Measurements from ENCODE around the gene LHPP. TPM values are rescaled to one million over a fixed set of nuclear protein-coding genes. Genes with fewer than 3 reads are reported as not detected.

Gene LHPP
- total RNA-seq, 1 donor from 2014 or later = 4.2 TPM

- Mint-ChIP-seq H3K4me1 (ENCODE audit: unreplicated experiment) (peaks cover 18% of the 10 kb centered on the region), H3K27ac (ENCODE audit: unreplicated experiment) (no peak overlapping the region), H3K27me3 (ENCODE audit: unreplicated experiment) (peaks cover 3% of the 10 kb centered on the region), H3K4me3 (ENCODE audit: unreplicated experiment) (peak overlapping the region; percentile 6), H3K9me3 (ENCODE audit: unreplicated experiment) (no peaks in the 10 kb centered on the region), H3K36me3 (ENCODE audit: low read depth, unreplicated experiment) (no peaks in the 10 kb centered on the region)
- no peak for DNase-seq (ENCODE audit: low spot score)
- no peak for TF ChIP-seq CTCF (IDR thresholded peaks at IDR 0.05; ENCODE audit: unreplicated experiment)
These were observed 71.2 kb downstream of the LHPP start for GRCh38 chr10:124532788-124533187.

GRCh38 chr10:124533266-124533665, 71.6 kb downstream of the LHPP start:
- no peak for TF ChIP-seq CTCF (IDR thresholded peaks at IDR 0.05; ENCODE audit: unreplicated experiment)
- Mint-ChIP-seq H3K4me3 (ENCODE audit: unreplicated experiment) (no peak overlapping the region), H3K4me1 (ENCODE audit: unreplicated experiment) (peaks cover 18% of the 10 kb centered on the region), H3K27ac (ENCODE audit: unreplicated experiment) (no peak overlapping the region), H3K27me3 (ENCODE audit: unreplicated experiment) (peaks cover 3% of the 10 kb centered on the region), H3K9me3 (ENCODE audit: unreplicated experiment) (no peaks in the 10 kb centered on the region), H3K36me3 (ENCODE audit: low read depth, unreplicated experiment) (no peaks in the 10 kb centered on the region)
- no peak for DNase-seq (ENCODE audit: low spot score)

DNA sequence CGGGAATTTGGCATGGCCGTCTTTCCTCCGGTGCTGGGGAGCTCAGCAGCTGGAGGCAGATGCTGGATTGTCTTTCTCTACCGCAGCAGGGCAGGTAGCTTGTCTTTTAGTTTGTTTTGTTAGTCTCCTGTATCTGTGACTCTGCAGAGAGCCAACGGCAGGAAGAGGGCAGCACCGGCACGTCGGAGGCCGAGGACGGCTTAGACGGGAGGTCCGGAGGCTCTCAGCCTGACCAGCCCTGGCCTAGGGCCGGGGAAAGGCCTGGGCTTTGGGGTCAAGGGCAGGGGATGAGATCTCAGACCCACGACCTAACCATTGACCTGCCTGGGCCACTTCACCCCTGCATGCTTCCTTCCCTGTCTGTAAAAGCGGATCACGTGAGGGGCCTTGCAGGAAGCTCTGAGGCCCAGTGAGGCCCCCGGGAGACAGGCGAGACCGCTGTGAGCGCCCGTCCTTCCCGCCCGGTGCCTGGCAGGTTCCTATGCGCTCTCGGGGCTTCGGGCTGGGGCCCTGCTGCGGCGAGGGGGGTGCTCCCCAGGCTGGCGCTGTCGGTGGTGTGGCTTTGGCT, 72.7 kb downstream of the LHPP start:
- DNase-seq (ENCODE audit: low spot score) = peak; percentile 50
- Mint-ChIP-seq H3K9me3 (ENCODE audit: unreplicated experiment) (no peaks in the 10 kb centered on the region), H3K36me3 (ENCODE audit: low read depth, unreplicated experiment) (no peaks in the 10 kb centered on the region), H3K4me1 (ENCODE audit: unreplicated experiment) (peaks cover 18% of the 10 kb centered on the region), H3K4me3 (ENCODE audit: unreplicated experiment) (no peak overlapping the region), H3K27me3 (ENCODE audit: unreplicated experiment) (peaks cover 3% of the 10 kb centered on the region), H3K27ac (ENCODE audit: unreplicated experiment) (no peak overlapping the region)
- no peak for TF ChIP-seq CTCF (IDR thresholded peaks at IDR 0.05; ENCODE audit: unreplicated experiment)

- H3K9me3 Mint-ChIP-seq (ENCODE audit: unreplicated experiment) = no peaks in the 10 kb centered on the region
These were observed 73.4 kb downstream of the LHPP start for GRCh38 chr10:124534826-124535601.

More at GRCh38 chr10:124534826-124535601, 73.4 kb downstream of the LHPP start:
- Mint-ChIP-seq H3K27me3 (ENCODE audit: unreplicated experiment) (peaks cover 3% of the 10 kb centered on the region), H3K36me3 (ENCODE audit: low read depth, unreplicated experiment) (no peaks in the 10 kb centered on the region), H3K4me1 (ENCODE audit: unreplicated experiment) (peaks cover 18% of the 10 kb centered on the region), H3K4me3 (ENCODE audit: unreplicated experiment) (no peak overlapping the region), H3K27ac (ENCODE audit: unreplicated experiment) (peak overlapping the region; percentile 57)
- no peak for DNase-seq (ENCODE audit: low spot score)
- TF ChIP-seq CTCF (IDR thresholded peaks at IDR 0.05; ENCODE audit: unreplicated experiment) = no peak

Measured in endothelial cell (in vitro differentiated cells).